Activated gamma-delta T cell (primary cell): Measurements from ENCODE around the gene GET4.

Source experiments
- DNase-seq: peaks from one replicate; lab custom pipeline; 2025; lab: John Stamatoyannopoulos, UW

GET4 gene

GRCh38 chr7:886626-887487 is 10.5 kb downstream of the GET4 start:
- no peak for DNase-seq

- DNase-seq, result no peak
These were observed 11.1 kb downstream of the GET4 start for GRCh38 chr7:887488-887820.

- DNase-seq, result no peak
These were observed 12.0 kb downstream of the GET4 start for GRCh38 chr7:888081-889024.

GRCh38 chr7:889025-889390 is 12.7 kb downstream of the GET4 start:
- no peak for DNase-seq

GRCh38 chr7:889391-889790 is 13.0 kb downstream of the GET4 start:
- DNase-seq, result no peak

GRCh38 chr7:890868-891267 is 14.5 kb downstream of the GET4 start:
- no peak for DNase-seq

- no peak for DNase-seq
These were observed 14.9 kb downstream of the GET4 start for GRCh38 chr7:891291-891690.

- DNase-seq, result no peak
These were observed 15.5 kb downstream of the GET4 start for GRCh38 chr7:891805-892204.

- DNase-seq, result no peak
These were observed 16.6 kb downstream of the GET4 start for GRCh38 chr7:892648-893593.

- DNase-seq, result no peak
These were observed 17.3 kb downstream of the GET4 start for GRCh38 chr7:893686-894085.

- no peak for DNase-seq
These were observed 18.0 kb downstream of the GET4 start for GRCh38 chr7:894164-894867.

GRCh38 chr7:894927-895450 is 18.6 kb downstream of the GET4 start:
- DNase-seq, result no peak

- no peak for DNase-seq
These were observed 19.2 kb downstream of the GET4 start for GRCh38 chr7:895451-896052.

- no peak for DNase-seq
These were observed 20.2 kb downstream of the GET4 start for GRCh38 chr7:896346-897075.

GRCh38 chr7:897086-897485 is 20.7 kb downstream of the GET4 start:
- DNase-seq, result no peak

GRCh38 chr7:897771-898376 is 21.5 kb downstream of the GET4 start:
- DNase-seq, result no peak

- DNase-seq, result no peak
These were observed 22.1 kb downstream of the GET4 start for GRCh38 chr7:898460-898854.

- DNase-seq, result no peak
These were observed 22.7 kb downstream of the GET4 start for GRCh38 chr7:898855-899681.

GRCh38 chr7:899806-900205 is 23.5 kb downstream of the GET4 start:
- DNase-seq, result no peak
